Activated CD4-positive, alpha-beta memory T cell treated with anti-CD3 and anti-CD28 coated beads, Interleukin-2, amount 10 ng/mL, durations not matched to agents 7 days and 5 days (primary cell): ENCODE results near the gene ARMC7. TPM values are rescaled to one million over a fixed set of nuclear protein-coding genes. Genes with fewer than 3 reads are reported as not detected.
"Not testable (repeated sequence)": the region's sequence is repeated elsewhere in the genome, so short reads cannot be mapped to it uniquely, and the experiment has no call there.

Experiments
- CTCF ChIA-PET: fragments of 350-600 bp; sonication (Branson Sonifier 250); formaldehyde crosslinking; loops from one replicate; lab custom pipeline; 2021; ENCODE audit warnings: antibody characterized with exemption, inconsistent platforms; lab: Charles Lee
- POLR2A ChIA-PET: fragments of 350-600 bp; sonication (Branson Sonifier 250); formaldehyde crosslinking; loops from one replicate; lab custom pipeline; 2021; ENCODE audit warnings: antibody characterized with exemption; lab: Charles Lee
- DNase-seq: peaks from one replicate; pipeline ENCODE4 v3.0.0-alpha.2; 2020
- H3K27ac Mint-ChIP-seq: one replicate; pipeline ENCODE4 v1.8.0; 2021; ENCODE audit warnings: mild to moderate bottlenecking, mixed read lengths
- H3K27me3 Mint-ChIP-seq: one replicate; pipeline ENCODE4 v1.8.0; 2021; ENCODE audit warnings: mixed read lengths
- H3K36me3 Mint-ChIP-seq: one replicate; pipeline ENCODE4 v1.8.0; 2021; ENCODE audit warnings: low read depth, mixed read lengths
- H3K4me1 Mint-ChIP-seq: one replicate; pipeline ENCODE4 v1.8.0; 2021; ENCODE audit warnings: mixed read lengths
- H3K4me3 Mint-ChIP-seq: one replicate; pipeline ENCODE4 v1.8.0; 2021; ENCODE audit warnings: mild to moderate bottlenecking, mixed read lengths
- H3K9me3 Mint-ChIP-seq: one replicate; pipeline ENCODE4 v1.8.0; 2021; ENCODE audit warnings: mixed read lengths
- total RNA-seq, 2 experiments: library from RNA; stranded (reverse); gene quantifications; one replicate each; pipeline ENCODE4 v1.2.3, GENCODE V29; 2021

ARMC7 gene
- total RNA-seq, 2 experiments from 2014 or later, result 17.1 to 17.9 TPM

DNA sequence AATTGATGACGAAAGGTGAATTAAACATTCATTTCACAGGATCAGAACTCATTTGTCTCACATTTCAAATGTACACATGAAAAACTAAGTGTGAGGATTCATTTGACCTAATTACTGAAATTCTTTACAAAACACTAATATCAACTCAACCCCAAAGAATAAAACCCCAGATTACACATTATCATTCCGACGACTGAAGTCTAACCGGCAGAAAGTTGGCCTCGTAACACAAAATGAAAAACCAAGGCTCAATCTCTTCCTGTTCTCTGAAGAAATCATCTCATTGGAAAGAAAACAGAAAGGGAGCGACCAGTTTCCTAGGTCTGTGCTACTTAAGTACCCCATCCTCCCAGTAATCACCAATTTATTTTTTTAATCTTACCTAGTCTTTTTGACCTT, 42.8 kb downstream of the ARMC7 start:
- CTCF ChIA-PET, result no interaction called here
- peak overlapping the region; percentile 93 for H3K4me3 Mint-ChIP-seq
- H3K27me3 Mint-ChIP-seq, result no peaks in the 10 kb centered on the region
- H3K36me3 Mint-ChIP-seq, result peaks cover 50% of the 10 kb centered on the region
- POLR2A ChIA-PET, result interaction anchor here (1.0 to 1.1 kb wide), 2 partner anchors 12 to 20 kb away, joined by 4 read pairs; no protein-coding TSS in a partner anchor
- DNase-seq, result no peak
- peaks cover 52% of the 10 kb centered on the region for H3K4me1 Mint-ChIP-seq
- peak overlapping the region; percentile 81 for H3K27ac Mint-ChIP-seq
- no peaks in the 10 kb centered on the region for H3K9me3 Mint-ChIP-seq

DNA sequence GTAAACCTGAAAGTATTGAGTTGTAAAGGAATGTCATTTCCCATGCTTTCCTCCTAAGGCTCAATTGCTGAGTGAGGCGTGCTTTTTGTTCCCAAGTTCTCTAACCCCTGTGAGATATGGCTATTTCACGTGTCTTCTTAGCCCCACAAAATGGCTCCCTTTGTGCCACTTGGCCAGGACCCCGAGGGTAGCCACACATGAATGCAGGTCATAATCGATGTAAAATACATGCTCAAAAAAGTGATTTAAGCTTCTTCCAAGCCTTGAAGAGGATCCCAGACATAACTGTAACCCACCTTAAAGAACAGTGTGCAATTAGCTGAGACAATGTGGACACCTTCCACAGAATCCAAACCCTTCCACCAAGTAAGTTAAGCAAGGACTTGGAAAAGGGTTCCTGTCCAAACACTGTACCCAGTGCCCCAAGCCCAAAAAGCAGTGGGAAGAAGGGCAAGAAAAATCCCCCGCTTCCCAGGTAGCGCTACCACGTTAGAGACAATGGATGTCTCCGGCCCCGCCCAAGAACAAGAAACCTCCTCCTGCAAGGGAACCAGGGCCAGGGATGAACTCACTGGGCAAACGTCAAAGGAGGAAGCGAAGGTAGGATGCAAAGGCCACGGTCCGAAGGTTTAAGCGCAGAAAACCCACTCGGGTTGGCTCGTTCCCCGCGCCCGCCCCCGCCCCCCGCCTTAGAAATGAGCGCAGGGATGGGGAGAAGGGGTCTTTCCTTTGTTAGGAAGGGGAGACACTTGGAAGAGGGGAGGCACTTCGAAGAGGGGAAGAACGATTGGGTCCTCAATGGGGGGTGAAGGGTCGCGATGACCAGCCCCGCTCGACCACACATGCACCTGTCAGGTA, 43.4 kb downstream of the ARMC7 start:
- H3K27me3 Mint-ChIP-seq, result no peaks in the 10 kb centered on the region
- peaks cover 44% of the 10 kb centered on the region for H3K36me3 Mint-ChIP-seq
- H3K27ac Mint-ChIP-seq, result peak overlapping the region; percentile 81
- peak; percentile 40 for DNase-seq
- POLR2A ChIA-PET, result interaction anchor here (1.0 to 1.1 kb wide), 2 partner anchors 12 to 21 kb away, joined by 4 read pairs; no protein-coding TSS in a partner anchor
- peak overlapping the region; percentile 93 for H3K4me3 Mint-ChIP-seq
- CTCF ChIA-PET, result no interaction called here
- H3K9me3 Mint-ChIP-seq, result no peaks in the 10 kb centered on the region
- H3K4me1 Mint-ChIP-seq, result peaks cover 49% of the 10 kb centered on the region

DNA sequence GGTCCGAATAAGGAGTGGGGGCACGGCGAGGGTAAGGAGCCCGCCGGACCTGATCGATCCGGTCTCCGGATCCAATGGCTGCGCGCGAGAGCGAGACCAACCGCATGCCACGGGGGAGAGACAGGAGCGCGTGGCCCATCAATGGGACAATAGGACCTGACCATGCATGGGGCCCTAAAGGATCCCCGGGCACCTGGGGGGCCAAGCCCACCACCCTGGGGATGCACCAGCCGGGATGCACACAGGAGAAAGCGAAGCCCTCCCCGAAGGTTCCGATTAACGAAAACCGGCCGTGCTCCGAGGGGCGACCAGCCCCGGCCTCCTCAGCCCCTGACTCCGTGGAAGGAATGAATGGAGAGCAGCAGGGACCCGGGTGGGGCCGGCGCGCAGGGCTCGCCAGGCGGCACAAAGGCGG, 44.0 kb downstream of the ARMC7 start:
- H3K9me3 Mint-ChIP-seq, result no peaks in the 10 kb centered on the region
- ChIA-PET CTCF (interaction anchor here (1.2 kb wide), 1 partner anchor 39 kb away, joined by 3 read pairs; no protein-coding TSS in a partner anchor), POLR2A (interaction anchor here (1.1 to 3.1 kb wide), 22 partner anchors 9 to 118 kb away, joined by 3 to 25 read pairs (median 6); partner anchors contain the start of genes GGA3, MRPS7, NT5C and NUP85)
- peak overlapping the region; percentile 81 for H3K27ac Mint-ChIP-seq
- H3K4me3 Mint-ChIP-seq, result peak overlapping the region; percentile 93
- peak; percentile 50 for DNase-seq
- peaks cover 38% of the 10 kb centered on the region for H3K36me3 Mint-ChIP-seq
- H3K4me1 Mint-ChIP-seq, result peaks cover 43% of the 10 kb centered on the region
- no peaks in the 10 kb centered on the region for H3K27me3 Mint-ChIP-seq

DNA sequence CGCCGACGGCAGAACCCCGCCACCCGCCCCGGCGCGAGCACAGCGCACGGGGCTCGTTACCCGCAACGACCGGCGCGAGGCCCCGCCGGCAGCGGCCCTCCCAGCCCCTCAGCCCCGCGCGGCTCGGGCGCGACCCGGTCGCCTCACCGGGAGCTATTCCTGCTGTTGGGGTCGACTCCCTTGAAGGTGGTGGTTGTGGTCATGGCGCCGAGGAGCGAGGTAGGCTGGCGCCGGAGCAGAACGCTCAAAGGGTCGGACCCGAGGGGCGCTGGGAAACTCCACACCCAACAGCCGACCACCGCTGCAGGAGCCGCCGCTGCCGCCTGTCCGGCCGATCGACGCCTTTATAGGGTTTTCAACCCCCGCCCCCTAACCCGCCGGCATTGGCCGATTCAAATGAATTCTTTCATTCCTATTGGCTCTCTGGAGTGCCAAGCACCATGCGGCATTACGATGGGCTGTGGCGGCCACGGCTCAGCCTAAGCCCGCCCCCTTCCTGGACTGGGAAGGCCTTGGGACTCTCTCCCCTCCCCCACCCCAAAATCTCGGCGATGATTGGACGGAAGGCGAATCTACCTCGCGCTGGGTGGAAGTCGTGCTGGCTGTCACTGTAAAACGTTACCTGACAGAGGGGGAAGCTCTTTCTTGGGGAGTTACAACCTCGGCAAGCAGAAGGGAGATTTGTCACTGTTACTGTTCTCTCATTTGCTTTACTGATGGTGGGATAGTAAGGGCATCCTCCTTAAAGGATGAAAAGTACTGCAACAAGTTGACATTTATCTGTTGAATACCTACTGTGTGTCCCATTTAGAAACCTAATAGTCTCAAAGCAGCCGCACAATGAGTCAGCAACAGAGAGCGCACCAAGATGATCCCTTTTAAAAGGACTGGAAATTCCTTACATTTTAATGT, 44.7 kb downstream of the ARMC7 start, which contains the start of gene JPT1:
Gene JPT1, minus strand, starts transcription at position 318 of the 912 bp plus-strand sequence. Its CDS starts 115 bp downstream, at position 203.
- Mint-ChIP-seq H3K4me3 (peak within 1 kb of the TSS; percentile 93), H3K27ac (peak within 1 kb of the TSS; percentile 86), H3K4me1 (peaks cover 41% of the 10 kb centered on the region), H3K36me3 (peaks cover 37% of the 10 kb centered on the region), H3K27me3 (no peaks in the 10 kb centered on the region), H3K9me3 (no peaks in the 10 kb centered on the region)
- ChIA-PET POLR2A (interaction anchor here (0.6 to 3.1 kb wide), 38 partner anchors 8 to 142 kb away, joined by 3 to 25 read pairs (median 6); partner anchors contain the start of genes ARMC7, GGA3, MIF4GD and MRPL58), CTCF (interaction anchor here (1.0 to 1.2 kb wide), 4 partner anchors 17 to 49 kb away, joined by 3 to 5 read pairs (median 3); no protein-coding TSS in a partner anchor)
- peak; percentile 99 for DNase-seq

DNA sequence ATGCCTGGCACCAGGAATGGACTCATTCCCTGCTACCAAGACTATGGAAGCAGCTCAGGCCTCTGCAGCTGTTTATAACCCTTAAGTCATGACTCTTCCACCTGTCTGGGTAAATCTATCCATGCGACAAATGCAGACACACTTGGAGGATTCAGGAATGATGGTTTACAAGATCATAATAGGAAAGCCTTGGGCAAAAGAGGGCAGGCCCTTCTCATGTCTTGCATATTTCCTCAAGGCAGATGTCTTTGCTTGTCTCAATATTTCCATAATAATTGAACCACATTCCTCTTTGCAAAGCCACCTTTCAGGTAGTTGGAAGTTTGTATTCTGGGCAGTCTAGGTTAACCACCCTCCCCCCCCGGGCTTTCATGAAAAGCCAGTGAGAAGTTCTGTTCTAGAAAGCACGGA, 45.4 kb downstream of the ARMC7 start:
- ChIA-PET CTCF (interaction anchor here (1.0 to 5.6 kb wide), 5 partner anchors 16 to 48 kb away, joined by 3 to 17 read pairs (median 5); no protein-coding TSS in a partner anchor), POLR2A (interaction anchor here (0.6 to 3.1 kb wide), 36 partner anchors 8 to 143 kb away, joined by 3 to 25 read pairs (median 6); partner anchors contain the start of genes ARMC7, GGA3, MIF4GD and MRPL58)
- H3K4me3 Mint-ChIP-seq, result no peak overlapping the region
- no peaks in the 10 kb centered on the region for H3K9me3 Mint-ChIP-seq
- H3K27me3 Mint-ChIP-seq, result no peaks in the 10 kb centered on the region
- H3K27ac Mint-ChIP-seq, result peak overlapping the region; percentile 86
- no peak for DNase-seq
- peaks cover 37% of the 10 kb centered on the region for H3K4me1 Mint-ChIP-seq
- H3K36me3 Mint-ChIP-seq, result peaks cover 32% of the 10 kb centered on the region

DNA sequence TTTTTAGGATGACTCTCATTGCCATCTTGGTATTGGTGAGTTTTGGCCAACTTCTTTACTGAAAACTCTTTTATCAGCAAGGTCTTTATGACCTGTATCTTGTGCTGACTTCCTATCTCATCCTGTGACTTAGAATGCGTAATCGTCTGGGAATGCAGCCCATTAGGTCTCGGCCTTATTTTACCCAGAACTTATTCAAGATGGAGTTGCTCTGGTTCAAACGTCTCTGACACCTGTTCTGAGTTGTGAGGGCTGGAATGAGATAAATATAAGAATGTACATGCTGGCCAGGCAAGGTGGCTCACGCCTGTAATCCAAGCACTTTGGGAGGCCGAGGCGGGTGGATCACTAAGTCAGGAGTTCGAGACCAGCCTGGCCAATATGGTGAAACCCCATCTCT, 48.7 kb downstream of the ARMC7 start:
- not testable (repeated sequence) for H3K27ac Mint-ChIP-seq
- POLR2A ChIA-PET, result interaction anchor here (1.2 kb wide), 1 partner anchor 10 kb away, joined by 3 read pairs; no protein-coding TSS in a partner anchor
- CTCF ChIA-PET, result interaction anchor here (0.7 to 5.6 kb wide), 3 partner anchors 13 to 123 kb away, joined by 4 to 17 read pairs (median 11); no protein-coding TSS in a partner anchor

DNA sequence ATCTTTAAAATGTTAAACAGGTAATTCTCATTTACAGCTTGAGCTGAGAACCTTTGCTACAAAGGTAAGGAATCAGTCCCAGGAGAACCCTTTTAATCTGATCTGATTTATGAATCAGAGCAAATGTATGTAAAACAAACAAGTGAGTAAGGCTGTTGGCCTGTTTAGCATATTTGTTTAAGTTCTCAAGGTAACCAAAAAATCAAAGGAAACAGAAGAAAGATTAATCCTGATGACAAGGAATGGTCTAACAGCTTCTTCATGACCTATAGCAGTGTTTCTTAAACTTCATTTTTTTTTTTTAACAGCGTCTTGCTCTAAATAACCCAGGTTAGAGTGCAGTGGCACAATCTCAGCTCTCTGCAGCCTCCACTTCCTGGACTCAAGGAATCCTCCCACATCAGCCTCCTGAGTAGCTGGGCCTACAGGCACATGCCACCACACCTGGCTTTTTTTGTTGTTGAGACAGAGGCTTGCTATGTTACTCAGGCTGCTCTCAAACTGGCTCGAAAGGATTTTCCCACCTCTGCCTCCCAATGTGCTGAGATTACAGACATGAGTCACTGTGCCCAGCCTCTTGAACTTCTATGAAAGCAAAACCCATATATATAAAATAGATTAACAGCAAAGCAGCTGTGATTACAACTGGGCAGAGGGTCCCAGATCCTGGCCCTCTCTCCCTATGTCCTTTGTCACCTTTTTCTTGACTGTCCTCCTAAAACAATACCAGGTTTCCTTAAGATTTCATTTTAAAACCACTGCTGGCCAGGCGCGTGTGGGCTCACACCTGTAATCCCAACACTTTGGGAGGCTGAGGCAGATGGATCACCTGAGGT, 49.6 kb downstream of the ARMC7 start:
- DNase-seq, result no peak
- Mint-ChIP-seq H3K36me3 (peaks cover 16% of the 10 kb centered on the region), H3K9me3 (no peaks in the 10 kb centered on the region), H3K27ac (no peak overlapping the region), H3K27me3 (no peaks in the 10 kb centered on the region), H3K4me1 (peaks cover 19% of the 10 kb centered on the region), H3K4me3 (no peak overlapping the region)
- ChIA-PET CTCF (interaction anchor here (0.5 to 5.6 kb wide), 3 partner anchors 12 to 53 kb away, joined by 3 to 17 read pairs (median 11); no protein-coding TSS in a partner anchor), POLR2A (interaction anchor here (0.6 to 1.2 kb wide), 4 partner anchors 9 to 45 kb away, joined by 3 to 6 read pairs (median 3); no protein-coding TSS in a partner anchor)

More for the DNA sequence above, 48.7 kb downstream of the ARMC7 start:
- Mint-ChIP-seq H3K4me1 (peaks cover 19% of the 10 kb centered on the region), H3K36me3 (peaks cover 14% of the 10 kb centered on the region)
- not testable (repeated sequence) for H3K27me3 Mint-ChIP-seq, H3K4me3 Mint-ChIP-seq, DNase-seq, H3K9me3 Mint-ChIP-seq

DNA sequence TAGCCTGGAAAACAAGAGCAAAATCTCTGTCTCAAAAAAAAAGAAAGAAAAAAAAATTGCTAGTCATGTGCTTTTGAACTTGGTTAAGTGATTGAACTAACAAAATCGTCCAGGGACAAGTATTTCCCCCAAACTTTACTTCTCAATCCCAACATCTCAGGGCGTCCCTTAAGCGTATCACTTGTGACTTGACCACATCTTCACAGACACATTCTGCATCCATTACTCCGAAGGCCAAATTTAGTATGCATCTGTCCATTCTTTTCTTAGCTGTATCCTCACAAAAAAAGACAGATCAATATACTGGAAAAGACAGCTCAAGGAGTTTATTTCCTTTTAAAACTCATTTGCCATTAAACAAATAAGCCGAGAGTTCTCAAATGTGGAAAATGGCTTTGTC, 50.4 kb downstream of the ARMC7 start:
- ChIA-PET POLR2A (interaction anchor here (0.6 kb wide), 1 partner anchor 8 kb away, joined by 3 read pairs; no protein-coding TSS in a partner anchor), CTCF (interaction anchor here (0.5 to 5.6 kb wide), 2 partner anchors 11 to 52 kb away, joined by 3 to 17 read pairs; no protein-coding TSS in a partner anchor)
- H3K27ac Mint-ChIP-seq, result no peak overlapping the region
- H3K36me3 Mint-ChIP-seq, result peaks cover 20% of the 10 kb centered on the region
- H3K9me3 Mint-ChIP-seq, result no peaks in the 10 kb centered on the region
- no peak overlapping the region for H3K4me3 Mint-ChIP-seq
- no peaks in the 10 kb centered on the region for H3K27me3 Mint-ChIP-seq
- H3K4me1 Mint-ChIP-seq, result peaks cover 11% of the 10 kb centered on the region
- DNase-seq, result no peak

DNA sequence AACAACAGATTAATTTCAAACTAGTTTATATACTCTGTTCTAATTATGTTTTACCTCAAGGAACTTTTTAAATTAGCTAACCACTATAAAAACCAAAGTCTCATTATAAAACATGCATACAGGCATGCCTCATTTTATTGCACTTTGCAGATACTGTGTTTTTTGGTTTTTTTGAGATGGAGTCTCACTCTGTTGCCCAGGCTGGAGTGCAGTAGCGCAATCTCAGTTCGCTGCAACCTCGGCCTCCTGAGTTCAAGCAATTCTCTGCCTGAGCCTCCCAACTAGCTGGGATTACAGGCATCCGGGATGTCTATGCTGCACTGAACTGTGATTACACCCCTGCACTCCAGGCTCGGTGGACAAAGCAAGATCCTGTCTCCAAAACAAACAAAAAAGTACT, 53.3 kb downstream of the ARMC7 start:
- POLR2A ChIA-PET, result interaction anchor here (1.0 to 1.2 kb wide), 2 partner anchors 9 to 43 kb away, joined by 3 to 6 read pairs; partner anchors contain the start of gene JPT1
- no peak overlapping the region for H3K4me3 Mint-ChIP-seq
- H3K27me3 Mint-ChIP-seq, result no peaks in the 10 kb centered on the region
- no peak overlapping the region for H3K27ac Mint-ChIP-seq
- H3K9me3 Mint-ChIP-seq, result no peaks in the 10 kb centered on the region
- H3K4me1 Mint-ChIP-seq, result peaks cover 2% of the 10 kb centered on the region
- CTCF ChIA-PET, result interaction anchor here (1.1 to 1.7 kb wide), 3 partner anchors 8 to 49 kb away, joined by 4 to 10 read pairs (median 6); no protein-coding TSS in a partner anchor
- DNase-seq, result no peak
- peaks cover 36% of the 10 kb centered on the region for H3K36me3 Mint-ChIP-seq

DNA sequence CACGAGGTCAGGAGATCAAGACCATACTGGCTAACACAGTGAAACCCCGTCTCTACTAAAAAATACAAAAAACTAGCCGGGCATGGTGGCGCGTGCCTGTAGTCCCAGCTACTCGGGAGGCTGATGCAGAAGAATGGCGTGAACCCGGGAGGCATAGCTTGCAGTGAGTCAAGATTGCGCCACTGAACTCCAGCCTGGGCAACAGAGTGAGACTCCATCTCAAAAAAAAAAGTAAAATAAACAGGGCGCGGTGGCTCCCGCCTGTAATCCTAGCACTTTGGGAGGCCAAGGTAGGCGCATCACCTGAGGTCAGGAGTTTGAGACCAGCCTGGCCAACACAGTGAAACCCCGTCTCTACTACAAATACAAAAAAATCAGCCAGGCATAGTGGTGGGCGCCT, 54.8 kb downstream of the ARMC7 start:
- not testable (repeated sequence) for H3K4me1 Mint-ChIP-seq, H3K9me3 Mint-ChIP-seq, H3K27ac Mint-ChIP-seq, DNase-seq, H3K27me3 Mint-ChIP-seq, H3K4me3 Mint-ChIP-seq
- ChIA-PET POLR2A (interaction anchor here (1.0 kb wide), 1 partner anchor 10 kb away, joined by 4 read pairs; the partner anchor contains the start of gene JPT1), CTCF (interaction anchor here (0.8 kb wide), 1 partner anchor 37 kb away, joined by 3 read pairs; no protein-coding TSS in a partner anchor)
- H3K36me3 Mint-ChIP-seq, result peaks cover 41% of the 10 kb centered on the region

DNA sequence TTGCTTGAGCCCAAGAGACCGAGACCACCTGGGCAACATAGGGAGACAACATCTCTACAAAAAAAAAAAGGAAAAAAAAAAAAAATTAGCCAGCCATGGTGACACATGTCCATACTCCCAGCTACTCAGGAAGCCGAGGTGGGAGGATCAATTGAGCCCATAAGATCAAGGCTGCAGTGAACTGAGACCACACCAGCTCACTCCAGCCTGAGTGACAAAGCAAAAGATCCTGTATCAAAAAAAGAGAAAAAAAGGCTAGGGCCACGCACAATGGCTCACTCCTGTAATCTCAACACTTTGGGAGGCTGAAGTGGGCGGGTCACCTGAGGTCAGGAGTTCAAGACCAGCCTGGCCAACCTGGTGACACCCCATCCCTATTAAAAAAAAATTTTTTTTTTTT, 59.2 kb downstream of the ARMC7 start:
- ChIA-PET CTCF (interaction anchor here (0.7 to 7.5 kb wide), 3 partner anchors 33 to 1740 kb away, joined by 3 to 52 read pairs (median 15); no protein-coding TSS in a partner anchor), POLR2A (interaction anchor here (0.7 to 2.0 kb wide), 6 partner anchors 10 to 177 kb away, joined by 3 to 6 read pairs (median 3); partner anchors contain the start of gene JPT1)
- Mint-ChIP-seq H3K27me3 (no peaks in the 10 kb centered on the region), H3K4me3 (no peak overlapping the region), H3K4me1 (peaks cover 22% of the 10 kb centered on the region), H3K36me3 (peaks cover 54% of the 10 kb centered on the region), H3K27ac (no peak overlapping the region), H3K9me3 (no peaks in the 10 kb centered on the region)
- DNase-seq, result no peak
